Diencephalon (tissue), 1 donor: ENCODE data around the gene OR2L2. TPM values are rescaled to one million over a fixed set of nuclear protein-coding genes. Genes with fewer than 3 reads are reported as not detected.

ENCODE experiments used
- small RNA-seq: library from RNA; depleted of rRNA; stranded (forward); fragments of <200 nt; gene quantifications from one replicate; pipeline ENCODE3, GENCODE V24; 2014
- total RNA-seq: library from RNA; depleted of rRNA; stranded (reverse); fragments of >200 nt; gene quantifications from one replicate; pipeline ENCODE4 v1.2.3, GENCODE V29; 2014

The OR2L2 gene
- total RNA-seq: 0.92 TPM

GRCh38 chr1:248029770-248030169, at the start of gene OR2L2:
Gene OR2L2 (plus strand): TSS chr1:248030070. CDS start chr1:248038268, 8,198 bp downstream.

GRCh38 chr1:248013229-248013710, 16.6 kb upstream of the OR2L2 start, which contains the start of gene OR2L5:
Gene OR2L5 (plus strand): TSS chr1:248013660. CDS start chr1:248021948, 8,288 bp downstream.

GRCh38 chr1:248046536-248046935, 16.7 kb downstream of the OR2L2 start, which contains the start of gene OR2L3:
Gene OR2L3 (plus strand): TSS chr1:248046836. CDS start chr1:248060682, 13,846 bp downstream.

Small RNA genes lying within 50 kb of the gene (small RNA-seq; reads per million reads assigned to genes)
- gene RF00019: not detected

Other genes starting within 250 kb of the OR2L2 start
- gene OR14A16, start 206.0 kb upstream of the OR2L2 start, total RNA-seq: not detected
- not detected for gene OR11L1, start 188.2 kb upstream of the OR2L2 start, total RNA-seq
- 8.3 TPM for gene TRIM58, start 172.9 kb upstream of the OR2L2 start, total RNA-seq
- gene OR2W3, start 134.5 kb upstream of the OR2L2 start, total RNA-seq: 6.0 TPM
- not detected for gene OR2T8, start 109.8 kb upstream of the OR2L2 start, total RNA-seq
- not detected for gene OR2AJ1, start 105.2 kb upstream of the OR2L2 start, total RNA-seq
- gene OR2L8, start 81.2 kb upstream of the OR2L2 start, total RNA-seq: 2.5 TPM
- 2.1 TPM for gene OR2AK2, start 64.8 kb upstream of the OR2L2 start, total RNA-seq
- gene OR2L5, start 16.4 kb upstream of the OR2L2 start, total RNA-seq: 1.8 TPM
- 0.92 TPM for gene OR2L3, start 16.8 kb downstream of the OR2L2 start, total RNA-seq
- 5.5 TPM for gene OR2L13, start 65.1 kb downstream of the OR2L2 start, total RNA-seq
- gene OR2M5, start 115.1 kb downstream of the OR2L2 start, total RNA-seq: not detected
- gene OR2M2, start 144.8 kb downstream of the OR2L2 start, total RNA-seq: not detected
- 0.46 TPM for gene OR2M3, start 167.2 kb downstream of the OR2L2 start, total RNA-seq
- 0.46 TPM for gene OR2M4, start 201.3 kb downstream of the OR2L2 start, total RNA-seq
- not detected for gene OR2T33, start 247.9 kb downstream of the OR2L2 start, total RNA-seq